ENCODE measurements around the gene ATP10A. TPM values are rescaled to one million over a fixed set of nuclear protein-coding genes. Genes with fewer than 3 reads are reported as not detected.
A peak's percentile ranks its signal among the peaks of the same experiment; 100 is the strongest.

ATP10A gene
- total RNA-seq, 1 donor from 2014 or later = 1.9 TPM

DNA sequence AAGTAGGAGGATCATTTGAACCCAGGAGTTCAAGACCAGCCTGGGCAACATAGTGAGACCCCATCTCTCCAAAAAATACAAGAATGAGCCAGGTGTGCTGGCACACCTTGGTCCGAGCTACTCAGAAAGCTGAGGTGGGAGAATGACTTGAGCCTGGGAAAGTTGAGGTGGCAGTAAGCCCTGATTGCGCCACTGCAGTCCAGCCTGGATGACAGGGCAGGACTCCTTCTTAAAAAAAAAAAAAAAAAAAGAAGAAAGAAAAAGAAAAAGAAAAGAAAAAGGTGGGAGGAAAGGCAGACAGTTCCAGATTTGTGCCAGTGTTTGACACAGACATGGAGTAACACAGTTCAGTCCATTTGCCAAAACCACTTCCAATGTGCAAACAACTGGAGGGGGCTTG, 75.7 kb downstream of the ATP10A start:
- Mint-ChIP-seq H3K27ac (no peak overlapping the region), H3K36me3 (no peaks in the 10 kb centered on the region), H3K9me3 (no peaks in the 10 kb centered on the region), H3K27me3 (no peaks in the 10 kb centered on the region), H3K4me3 (no peak overlapping the region), H3K4me1 (ENCODE audit: unreplicated experiment) (peaks cover 12% of the 10 kb centered on the region)
- TF ChIP-seq, protein P1, sequence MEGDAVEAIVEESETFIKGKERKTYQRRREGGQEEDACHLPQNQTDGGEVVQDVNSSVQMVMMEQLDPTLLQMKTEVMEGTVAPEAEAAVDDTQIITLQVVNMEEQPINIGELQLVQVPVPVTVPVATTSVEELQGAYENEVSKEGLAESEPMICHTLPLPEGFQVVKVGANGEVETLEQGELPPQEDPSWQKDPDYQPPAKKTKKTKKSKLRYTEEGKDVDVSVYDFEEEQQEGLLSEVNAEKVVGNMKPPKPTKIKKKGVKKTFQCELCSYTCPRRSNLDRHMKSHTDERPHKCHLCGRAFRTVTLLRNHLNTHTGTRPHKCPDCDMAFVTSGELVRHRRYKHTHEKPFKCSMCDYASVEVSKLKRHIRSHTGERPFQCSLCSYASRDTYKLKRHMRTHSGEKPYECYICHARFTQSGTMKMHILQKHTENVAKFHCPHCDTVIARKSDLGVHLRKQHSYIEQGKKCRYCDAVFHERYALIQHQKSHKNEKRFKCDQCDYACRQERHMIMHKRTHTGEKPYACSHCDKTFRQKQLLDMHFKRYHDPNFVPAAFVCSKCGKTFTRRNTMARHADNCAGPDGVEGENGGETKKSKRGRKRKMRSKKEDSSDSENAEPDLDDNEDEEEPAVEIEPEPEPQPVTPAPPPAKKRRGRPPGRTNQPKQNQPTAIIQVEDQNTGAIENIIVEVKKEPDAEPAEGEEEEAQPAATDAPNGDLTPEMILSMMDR (conservative IDR thresholded peaks at IDR 0.05) = no peak
- DNase-seq (ENCODE audit: extremely low spot score, unreplicated experiment) = no peak

DNA sequence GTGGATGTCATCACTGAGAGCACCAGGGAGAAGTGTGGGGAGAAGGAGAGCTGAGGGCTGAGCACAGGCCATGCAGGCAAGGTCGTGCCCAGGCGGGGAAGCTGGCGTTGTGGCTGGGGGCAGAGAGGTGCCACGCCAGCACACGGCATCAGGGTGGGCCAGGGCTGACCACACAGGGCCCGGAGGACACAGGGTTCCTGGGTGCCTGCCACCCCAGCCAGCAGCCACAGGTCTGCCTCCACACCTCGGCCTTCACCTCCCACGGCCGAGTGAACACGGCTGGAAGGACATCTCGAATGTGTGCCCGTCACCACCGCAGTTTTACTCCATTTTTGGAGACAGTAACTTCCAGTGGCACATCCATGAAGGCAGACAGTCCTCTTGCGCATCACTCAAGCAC, 77.1 kb downstream of the ATP10A start:
- H3K36me3 Mint-ChIP-seq = no peaks in the 10 kb centered on the region
- no peak overlapping the region for H3K4me3 Mint-ChIP-seq
- no peak for DNase-seq (ENCODE audit: extremely low spot score, unreplicated experiment)
- no peaks in the 10 kb centered on the region for H3K9me3 Mint-ChIP-seq
- no peak overlapping the region for H3K27ac Mint-ChIP-seq
- TF ChIP-seq, protein P1 (conservative IDR thresholded peaks at IDR 0.05) = no peak
- H3K4me1 Mint-ChIP-seq (ENCODE audit: unreplicated experiment) = peaks cover 12% of the 10 kb centered on the region
- H3K27me3 Mint-ChIP-seq = no peaks in the 10 kb centered on the region

DNA sequence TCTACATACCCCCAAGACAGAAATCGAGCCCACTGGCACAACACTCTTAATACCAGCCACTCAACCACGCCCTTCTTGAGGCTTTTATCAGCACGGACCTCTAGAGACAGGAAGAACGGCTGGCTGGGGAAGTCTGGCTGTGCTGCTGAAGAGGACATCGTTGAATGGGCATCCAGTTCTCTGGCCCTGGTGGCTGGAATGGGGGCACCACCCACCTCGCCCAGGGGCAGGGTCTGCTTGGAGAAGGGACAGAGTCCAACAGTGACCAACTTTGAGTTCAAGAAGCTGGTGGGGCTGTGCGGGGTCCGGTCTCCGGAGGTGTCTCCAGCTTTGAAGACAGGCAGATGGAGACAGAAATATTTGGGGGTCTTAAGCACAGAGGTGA, 77.5 kb downstream of the ATP10A start:
- TF ChIP-seq, protein P1 (conservative IDR thresholded peaks at IDR 0.05) = no peak
- H3K36me3 Mint-ChIP-seq = no peaks in the 10 kb centered on the region
- H3K27ac Mint-ChIP-seq = no peak overlapping the region
- no peaks in the 10 kb centered on the region for H3K9me3 Mint-ChIP-seq
- H3K4me1 Mint-ChIP-seq (ENCODE audit: unreplicated experiment) = peaks cover 11% of the 10 kb centered on the region
- DNase-seq (ENCODE audit: extremely low spot score, unreplicated experiment) = no peak
- H3K4me3 Mint-ChIP-seq = no peak overlapping the region
- no peaks in the 10 kb centered on the region for H3K27me3 Mint-ChIP-seq

DNA sequence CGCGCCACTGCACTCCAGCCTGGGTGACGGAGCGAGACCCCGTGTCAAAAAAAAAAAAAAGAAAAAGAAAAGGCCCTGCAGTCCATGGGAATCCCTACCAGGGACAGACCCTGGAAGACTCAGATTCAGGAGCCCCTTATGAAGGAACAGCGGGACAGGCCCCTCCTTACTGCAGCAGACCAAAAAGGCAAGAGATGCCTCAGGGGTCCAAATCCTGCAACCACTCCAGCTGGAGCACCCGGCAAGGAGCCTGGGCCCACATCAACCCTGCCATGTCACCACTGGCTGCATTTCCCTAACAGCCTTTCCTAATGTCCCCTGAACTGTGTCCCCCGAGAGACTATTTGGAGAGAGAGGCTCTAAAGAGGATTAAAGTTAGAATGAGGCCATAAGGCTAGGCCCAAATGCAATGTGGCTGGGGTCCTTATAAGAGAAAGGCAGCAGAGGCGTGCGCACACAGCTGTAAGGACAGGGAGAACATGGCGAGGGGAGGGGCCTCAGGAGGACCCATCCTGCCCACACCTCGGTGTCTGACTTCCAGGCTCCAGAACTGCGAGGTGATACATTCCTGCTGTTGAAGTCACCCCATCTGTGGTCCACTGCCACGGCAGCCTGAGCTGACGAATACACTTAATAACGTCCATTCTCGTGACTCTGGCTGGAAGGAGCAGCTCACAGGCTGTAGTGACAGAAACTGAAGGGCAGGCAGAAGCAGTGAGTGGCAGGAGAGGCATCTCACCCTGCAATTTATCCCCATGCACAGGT, 78.1 kb downstream of the ATP10A start:
- Mint-ChIP-seq H3K27me3 (no peaks in the 10 kb centered on the region), H3K27ac (no peak overlapping the region), H3K36me3 (no peaks in the 10 kb centered on the region), H3K4me1 (ENCODE audit: unreplicated experiment) (peaks cover 5% of the 10 kb centered on the region), H3K9me3 (no peaks in the 10 kb centered on the region), H3K4me3 (no peak overlapping the region)
- TF ChIP-seq, protein P1 (conservative IDR thresholded peaks at IDR 0.05) = no peak
- no peak for DNase-seq (ENCODE audit: extremely low spot score, unreplicated experiment)

DNA sequence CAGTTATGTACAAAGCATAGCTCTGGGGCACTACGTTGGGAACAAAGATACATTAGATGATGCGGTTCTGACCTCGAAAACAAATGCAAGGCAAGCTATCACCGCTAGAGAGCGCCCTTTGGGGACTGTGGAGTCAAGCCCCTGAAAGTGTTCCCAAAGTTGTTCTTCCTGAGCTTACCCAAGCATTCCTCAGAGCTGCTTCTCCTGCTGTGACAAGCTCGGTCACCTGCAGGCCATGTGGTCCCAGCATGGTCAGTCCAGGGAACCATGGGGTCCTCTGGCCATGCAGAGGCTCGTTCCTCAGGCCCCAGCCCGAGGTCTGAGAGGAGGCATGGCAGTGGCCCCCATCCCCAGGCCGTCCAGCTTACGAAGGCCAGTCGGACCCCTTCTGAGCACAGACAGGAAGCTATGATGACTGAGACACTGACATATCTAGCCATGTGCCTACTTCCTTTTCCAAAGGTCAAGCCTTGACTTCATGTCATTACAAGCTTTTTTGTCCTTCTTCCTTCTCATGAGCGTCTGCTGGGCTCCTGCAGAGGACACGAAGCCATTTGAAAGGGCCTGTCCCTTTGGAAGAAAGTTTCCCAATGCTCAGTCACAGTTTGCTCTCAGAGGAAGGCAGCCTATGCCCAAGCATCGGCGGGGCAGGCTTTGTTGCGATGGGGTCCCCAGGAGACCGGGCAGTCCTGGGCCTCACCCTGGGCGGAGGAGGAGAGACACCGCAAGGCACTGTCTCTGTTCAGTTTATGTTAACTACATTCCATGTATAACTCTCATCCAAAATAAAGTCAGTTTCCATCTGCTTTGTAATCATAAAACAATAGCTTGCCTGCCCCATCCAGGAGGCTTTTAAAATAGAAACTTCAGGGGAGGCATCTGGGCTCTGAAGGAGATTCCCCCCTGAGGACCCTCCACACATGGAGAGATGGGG, 79.3 kb downstream of the ATP10A start:
- H3K27me3 Mint-ChIP-seq = no peaks in the 10 kb centered on the region
- no peaks in the 10 kb centered on the region for H3K9me3 Mint-ChIP-seq
- TF ChIP-seq, protein P1 (conservative IDR thresholded peaks at IDR 0.05) = peak; percentile 66
- peaks cover 3% of the 10 kb centered on the region for H3K4me1 Mint-ChIP-seq (ENCODE audit: unreplicated experiment)
- H3K36me3 Mint-ChIP-seq = no peaks in the 10 kb centered on the region
- no peak overlapping the region for H3K4me3 Mint-ChIP-seq
- H3K27ac Mint-ChIP-seq = no peak overlapping the region
- DNase-seq (ENCODE audit: extremely low spot score, unreplicated experiment) = no peak

Measured in type B pancreatic cell (in vitro differentiated cells).